ENCODE data around the gene DNAAF8. TPM values are rescaled to one million over a fixed set of nuclear protein-coding genes. Genes with fewer than 3 reads are reported as not detected.

The DNAAF8 gene
- total RNA-seq, 2 donors from 2014 or later = not detected

Other genes starting within 250 kb of the DNAAF8 start
- 10 to 100 TPM; 24.5 to 31.2 TPM for gene CDIP1, start 195.8 kb upstream of the DNAAF8 start, total RNA-seq
- not detected for gene C16orf96, start 178.2 kb upstream of the DNAAF8 start, total RNA-seq
- 10 to 100 TPM; 16.6 to 24.5 TPM for gene UBALD1, start 119.6 kb upstream of the DNAAF8 start, total RNA-seq
- gene MGRN1, start 109.7 kb upstream of the DNAAF8 start, total RNA-seq = 10 to 100 TPM; 63.5 to 66.3 TPM
- 10 to 100 TPM; 16.8 to 28.7 TPM for gene NUDT16L1, start 41.0 kb upstream of the DNAAF8 start, total RNA-seq
- 10 to 100 TPM; 14.0 to 15.7 TPM for gene ANKS3, start 266 bp upstream of the DNAAF8 start, total RNA-seq
- gene ZNF500, start 32.6 kb downstream of the DNAAF8 start, total RNA-seq = 10 to 100 TPM in 1 of 2 donors, 1 to 10 TPM in 1; 9.7 to 12.5 TPM
- gene SEPTIN12, start 53.8 kb downstream of the DNAAF8 start, total RNA-seq = not detected
- not detected for gene SMIM22, start 60.8 kb downstream of the DNAAF8 start, total RNA-seq
- 1 to 10 TPM; 8.0 to 8.8 TPM for gene ROGDI, start 68.1 kb downstream of the DNAAF8 start, total RNA-seq
- 10 to 100 TPM; 57.8 to 97.2 TPM for gene GLYR1, start 112.8 kb downstream of the DNAAF8 start, total RNA-seq
- gene UBN1, start 112.9 kb downstream of the DNAAF8 start, total RNA-seq = 10 to 100 TPM; 23.1 to 38.3 TPM
- gene PPL, start 202.6 kb downstream of the DNAAF8 start, total RNA-seq = not detected
- gene SEC14L5, start 223.8 kb downstream of the DNAAF8 start, total RNA-seq = 1 to 10 TPM in 1 of 2 donors, under 1 TPM in 1; 0.61 to 1.0 TPM

Measured in activated T-helper 17 cell treated with anti-CD3 and anti-CD28 coated beads, Interleukin-2, amount 50 U/mL, for 72 hours (primary cell).